ENCODE measurements around the gene FXYD3. TPM values are rescaled to one million over a fixed set of nuclear protein-coding genes. Genes with fewer than 3 reads are reported as not detected.

The FXYD3 gene
- polyA plus RNA-seq, 1 donor from 2014 or later, result not detected

DNA sequence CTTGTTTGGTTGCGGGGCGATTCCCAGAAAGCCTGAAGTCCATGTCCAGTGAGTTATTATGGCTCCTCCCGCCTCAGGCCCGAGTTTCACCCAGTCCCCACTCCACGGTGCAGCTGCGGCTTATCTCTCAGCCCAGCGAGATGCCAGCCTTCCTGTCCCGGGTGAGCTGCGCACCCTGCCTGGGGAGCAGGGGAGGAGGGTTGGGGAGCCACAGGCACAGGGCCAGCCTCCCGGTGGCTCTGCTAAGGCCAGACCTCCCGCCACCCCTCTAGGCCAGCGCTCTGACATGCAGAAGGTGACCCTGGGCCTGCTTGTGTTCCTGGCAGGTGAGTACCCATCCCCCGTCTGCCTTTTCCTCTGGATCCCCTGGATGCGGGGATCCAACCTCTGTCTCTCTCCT is 3.5 kb downstream of the FXYD3 start:
- Histone ChIP-seq H3F3A (ENCODE audit: insufficient read depth, low read length, poor library complexity, severe bottlenecking) (no peaks in the 10 kb centered on the region), H4K20me1 (ENCODE audit: insufficient read depth) (no peaks in the 10 kb centered on the region), H3K4me2 (ENCODE audit: low read length) (no peak overlapping the region), H2AFZ (ENCODE audit: low read depth, low read length) (no peak overlapping the region), H3K79me2 (replicated peaks; ENCODE audit: insufficient read depth, low read length) (no peaks in the 10 kb centered on the region), H3K36me3 (ENCODE audit: insufficient read depth, low read length) (no peaks in the 10 kb centered on the region), H3K27me3 (ENCODE audit: insufficient read depth, low read depth, low read length) (no peaks in the 10 kb centered on the region), H3K27ac (ENCODE audit: low read length) (no peak overlapping the region), H3K9me2 (ENCODE audit: insufficient read depth, low read length) (no peaks in the 10 kb centered on the region), H3K9me3 (ENCODE audit: low read length) (no peaks in the 10 kb centered on the region), H3K9ac (ENCODE audit: low read length) (no peak overlapping the region), H3K4me3 (ENCODE audit: low read length) (no peak overlapping the region)
- TF ChIP-seq RAD21 (conservative IDR thresholded peaks at IDR 0.05) (no peak), POLR2AphosphoS5 (IDR thresholded peaks at IDR 0.05) (no peak), EP300 (conservative IDR thresholded peaks at IDR 0.05; ENCODE audit: poor library complexity, severe bottlenecking) (no peak), TAF1 (IDR thresholded peaks at IDR 0.05; ENCODE audit: low read depth) (no peak), EZH2 (IDR thresholded peaks at IDR 0.05; ENCODE audit: borderline replicate concordance, insufficient read depth, low read length, poor library complexity, severe bottlenecking) (no peak), MXI1 (conservative IDR thresholded peaks at IDR 0.05; ENCODE audit: poor library complexity, severe bottlenecking) (no peak)
- TF ChIP-seq, protein P1, sequence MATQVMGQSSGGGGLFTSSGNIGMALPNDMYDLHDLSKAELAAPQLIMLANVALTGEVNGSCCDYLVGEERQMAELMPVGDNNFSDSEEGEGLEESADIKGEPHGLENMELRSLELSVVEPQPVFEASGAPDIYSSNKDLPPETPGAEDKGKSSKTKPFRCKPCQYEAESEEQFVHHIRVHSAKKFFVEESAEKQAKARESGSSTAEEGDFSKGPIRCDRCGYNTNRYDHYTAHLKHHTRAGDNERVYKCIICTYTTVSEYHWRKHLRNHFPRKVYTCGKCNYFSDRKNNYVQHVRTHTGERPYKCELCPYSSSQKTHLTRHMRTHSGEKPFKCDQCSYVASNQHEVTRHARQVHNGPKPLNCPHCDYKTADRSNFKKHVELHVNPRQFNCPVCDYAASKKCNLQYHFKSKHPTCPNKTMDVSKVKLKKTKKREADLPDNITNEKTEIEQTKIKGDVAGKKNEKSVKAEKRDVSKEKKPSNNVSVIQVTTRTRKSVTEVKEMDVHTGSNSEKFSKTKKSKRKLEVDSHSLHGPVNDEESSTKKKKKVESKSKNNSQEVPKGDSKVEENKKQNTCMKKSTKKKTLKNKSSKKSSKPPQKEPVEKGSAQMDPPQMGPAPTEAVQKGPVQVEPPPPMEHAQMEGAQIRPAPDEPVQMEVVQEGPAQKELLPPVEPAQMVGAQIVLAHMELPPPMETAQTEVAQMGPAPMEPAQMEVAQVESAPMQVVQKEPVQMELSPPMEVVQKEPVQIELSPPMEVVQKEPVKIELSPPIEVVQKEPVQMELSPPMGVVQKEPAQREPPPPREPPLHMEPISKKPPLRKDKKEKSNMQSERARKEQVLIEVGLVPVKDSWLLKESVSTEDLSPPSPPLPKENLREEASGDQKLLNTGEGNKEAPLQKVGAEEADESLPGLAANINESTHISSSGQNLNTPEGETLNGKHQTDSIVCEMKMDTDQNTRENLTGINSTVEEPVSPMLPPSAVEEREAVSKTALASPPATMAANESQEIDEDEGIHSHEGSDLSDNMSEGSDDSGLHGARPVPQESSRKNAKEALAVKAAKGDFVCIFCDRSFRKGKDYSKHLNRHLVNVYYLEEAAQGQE (IDR thresholded peaks at IDR 0.05; ENCODE audit: borderline replicate concordance), result no peak

GRCh38 chr19:35119578-35120155 is 4.0 kb downstream of the FXYD3 start:
- Histone ChIP-seq H3K4me3 (ENCODE audit: low read length) (no peak overlapping the region), H2AFZ (ENCODE audit: low read depth, low read length) (no peak overlapping the region), H3K4me2 (ENCODE audit: low read length) (no peak overlapping the region), H4K20me1 (ENCODE audit: insufficient read depth) (no peaks in the 10 kb centered on the region), H3K79me2 (replicated peaks; ENCODE audit: insufficient read depth, low read length) (no peaks in the 10 kb centered on the region), H3K27ac (ENCODE audit: low read length) (no peak overlapping the region), H3K9ac (ENCODE audit: low read length) (no peak overlapping the region), H3K9me3 (ENCODE audit: low read length) (no peaks in the 10 kb centered on the region), H3K27me3 (ENCODE audit: insufficient read depth, low read depth, low read length) (no peaks in the 10 kb centered on the region), H3F3A (ENCODE audit: insufficient read depth, low read length, poor library complexity, severe bottlenecking) (no peaks in the 10 kb centered on the region), H3K36me3 (ENCODE audit: insufficient read depth, low read length) (no peaks in the 10 kb centered on the region), H3K9me2 (ENCODE audit: insufficient read depth, low read length) (no peaks in the 10 kb centered on the region)
- TF ChIP-seq, protein P2, sequence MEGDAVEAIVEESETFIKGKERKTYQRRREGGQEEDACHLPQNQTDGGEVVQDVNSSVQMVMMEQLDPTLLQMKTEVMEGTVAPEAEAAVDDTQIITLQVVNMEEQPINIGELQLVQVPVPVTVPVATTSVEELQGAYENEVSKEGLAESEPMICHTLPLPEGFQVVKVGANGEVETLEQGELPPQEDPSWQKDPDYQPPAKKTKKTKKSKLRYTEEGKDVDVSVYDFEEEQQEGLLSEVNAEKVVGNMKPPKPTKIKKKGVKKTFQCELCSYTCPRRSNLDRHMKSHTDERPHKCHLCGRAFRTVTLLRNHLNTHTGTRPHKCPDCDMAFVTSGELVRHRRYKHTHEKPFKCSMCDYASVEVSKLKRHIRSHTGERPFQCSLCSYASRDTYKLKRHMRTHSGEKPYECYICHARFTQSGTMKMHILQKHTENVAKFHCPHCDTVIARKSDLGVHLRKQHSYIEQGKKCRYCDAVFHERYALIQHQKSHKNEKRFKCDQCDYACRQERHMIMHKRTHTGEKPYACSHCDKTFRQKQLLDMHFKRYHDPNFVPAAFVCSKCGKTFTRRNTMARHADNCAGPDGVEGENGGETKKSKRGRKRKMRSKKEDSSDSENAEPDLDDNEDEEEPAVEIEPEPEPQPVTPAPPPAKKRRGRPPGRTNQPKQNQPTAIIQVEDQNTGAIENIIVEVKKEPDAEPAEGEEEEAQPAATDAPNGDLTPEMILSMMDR (IDR thresholded peaks at IDR 0.05; ENCODE audit: poor library complexity, severe bottlenecking), result no peak
- no peak for TF ChIP-seq EZH2 (IDR thresholded peaks at IDR 0.05; ENCODE audit: borderline replicate concordance, insufficient read depth, low read length, poor library complexity, severe bottlenecking)
- no peak for TF ChIP-seq POLR2AphosphoS5 (IDR thresholded peaks at IDR 0.05)
- no peak for TF ChIP-seq TAF1 (IDR thresholded peaks at IDR 0.05; ENCODE audit: low read depth)
- TF ChIP-seq EP300 (conservative IDR thresholded peaks at IDR 0.05; ENCODE audit: poor library complexity, severe bottlenecking), result no peak
- TF ChIP-seq RAD21 (conservative IDR thresholded peaks at IDR 0.05), result no peak
- no peak for TF ChIP-seq MXI1 (conservative IDR thresholded peaks at IDR 0.05; ENCODE audit: poor library complexity, severe bottlenecking)
- TF ChIP-seq SMC3 (conservative IDR thresholded peaks at IDR 0.05; ENCODE audit: poor library complexity), result no peak
